ENCODE results near the gene SHC4.

The SHC4 gene

DNA sequence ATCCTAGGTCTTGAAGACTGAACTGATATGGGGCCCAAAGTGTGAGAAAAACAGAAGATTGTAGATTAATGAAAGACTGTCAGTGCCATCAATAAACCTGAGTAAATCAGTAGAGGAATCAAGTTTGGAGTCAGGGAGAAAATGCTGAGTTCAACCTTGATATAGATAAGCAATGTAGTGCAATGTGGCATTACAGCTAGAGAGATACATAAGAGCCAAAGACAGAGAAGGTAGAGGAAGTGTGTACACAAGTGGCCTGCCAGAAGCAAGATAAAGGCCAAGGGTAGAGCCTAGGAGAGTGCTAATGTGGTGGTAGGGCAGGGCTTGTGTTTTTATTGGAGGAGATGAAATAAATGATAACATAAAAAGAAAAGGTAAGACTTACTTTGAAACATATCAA is 111.8 kb downstream of the SHC4 start:
- DNase-seq (ENCODE audit: low spot score) = no peak

DNA sequence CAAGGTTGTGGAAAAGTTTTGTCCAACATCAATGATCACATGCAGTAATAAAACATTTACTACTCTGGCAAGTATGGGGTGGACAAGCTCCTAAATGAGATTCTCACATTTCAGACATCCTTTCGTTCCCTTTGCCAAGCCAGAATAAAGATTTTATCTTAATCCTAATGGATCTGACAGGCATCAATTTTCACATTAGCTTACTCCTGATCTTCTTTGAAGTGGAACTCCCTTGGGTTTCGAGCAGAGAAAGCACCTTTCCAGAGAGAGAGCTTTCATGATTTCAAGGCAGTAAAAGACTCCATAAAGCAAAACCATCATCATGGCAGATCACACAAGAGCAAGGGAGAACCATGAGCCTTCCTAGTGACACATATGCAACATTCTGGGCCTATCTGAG is 113.1 kb downstream of the SHC4 start:
- peak; percentile 79 for DNase-seq (ENCODE audit: low spot score)

DNA sequence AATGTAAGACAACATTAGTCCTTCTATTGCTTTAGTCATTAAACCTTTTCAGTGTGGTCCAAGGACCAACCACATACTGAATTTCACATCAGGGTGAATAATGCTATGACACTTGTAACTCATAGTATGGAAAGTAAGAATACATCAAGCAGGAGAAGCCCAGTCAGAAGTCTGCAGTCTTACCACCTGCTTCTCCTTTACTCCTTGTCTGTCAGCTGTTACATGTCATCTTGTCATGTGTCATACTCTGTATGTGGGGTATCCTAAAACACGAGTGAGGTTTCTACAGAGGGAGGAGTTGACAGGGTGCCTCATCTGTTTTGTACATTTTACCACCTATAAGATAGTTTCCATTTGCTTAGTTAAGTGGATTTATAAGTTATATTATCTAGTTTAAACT is 118.6 kb downstream of the SHC4 start:
- no peak for DNase-seq (ENCODE audit: low spot score)

DNA sequence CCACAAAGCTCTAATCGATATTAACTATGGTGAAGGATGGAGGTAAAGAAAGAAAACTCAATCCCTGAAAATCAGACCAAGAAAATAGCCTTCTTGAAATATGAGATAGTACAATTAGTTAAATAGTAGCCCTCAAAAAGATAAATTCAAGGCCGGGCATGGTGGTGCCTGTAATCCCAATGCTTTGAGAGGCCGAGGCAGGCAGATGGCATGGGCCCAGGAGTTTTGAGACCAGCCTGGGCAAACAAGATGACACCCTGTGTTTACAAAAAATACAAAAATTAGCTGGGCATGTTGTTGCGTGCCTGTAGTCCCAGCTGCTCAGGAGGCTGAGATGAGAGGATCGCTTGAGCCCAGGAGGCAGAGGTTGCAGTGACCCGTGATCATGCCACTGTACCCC is 121.2 kb downstream of the SHC4 start:
- DNase-seq (ENCODE audit: low spot score) = no peak

DNA sequence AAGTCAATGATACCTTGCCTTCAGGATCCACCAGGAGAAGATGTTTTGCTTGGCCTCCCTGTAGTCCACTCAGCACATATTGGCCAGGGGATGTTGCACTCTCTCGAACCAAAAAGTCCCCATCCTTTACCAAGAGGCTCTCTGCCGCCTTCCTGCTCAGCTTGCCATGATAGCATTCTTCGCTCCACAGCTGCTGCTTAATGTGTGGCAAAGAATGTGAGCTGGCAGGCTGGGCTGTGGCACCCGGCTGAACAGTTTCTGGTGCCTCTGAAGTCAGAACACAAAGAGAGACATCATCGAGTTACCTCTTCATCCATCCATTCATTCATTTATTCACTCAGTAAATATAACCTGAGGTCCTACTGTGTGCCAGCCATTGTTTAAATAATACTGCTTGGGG is 129.0 kb downstream of the SHC4 start:
- DNase-seq (ENCODE audit: low spot score) = no peak

DNA sequence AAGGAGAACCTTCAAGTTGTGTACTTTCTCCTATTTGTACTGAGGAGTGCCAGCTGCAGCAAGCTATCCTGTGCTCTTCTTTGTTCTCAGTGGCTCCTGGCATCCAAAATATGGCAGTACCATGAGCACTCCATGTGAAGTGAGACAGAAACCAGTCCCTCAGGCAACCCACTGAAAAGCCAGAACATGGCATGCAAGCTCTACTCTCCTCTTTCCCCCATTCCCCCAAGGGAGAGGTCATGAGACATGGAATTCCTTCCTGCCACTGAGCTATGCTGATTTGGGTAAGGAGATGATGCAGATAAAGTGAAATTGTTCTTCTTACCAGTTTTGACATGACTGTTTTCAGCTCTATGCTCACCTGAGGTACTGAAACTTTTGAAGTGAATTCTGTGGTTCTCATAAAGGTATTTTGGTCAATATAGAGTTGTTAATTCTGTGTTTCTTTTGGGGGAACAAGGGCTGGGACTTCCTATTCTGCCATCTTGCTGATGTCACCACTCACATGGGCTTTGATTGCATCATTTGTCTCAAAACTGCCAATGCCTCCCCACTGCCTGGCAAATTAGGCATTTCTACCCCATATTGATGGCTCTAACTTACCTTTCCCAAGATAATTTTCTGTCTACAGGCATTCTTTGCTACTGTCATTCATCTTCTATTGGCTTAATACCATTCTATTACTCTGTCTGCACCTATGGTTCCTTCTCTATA is 130.0 kb downstream of the SHC4 start:
- no peak for DNase-seq (ENCODE audit: low spot score)

DNA sequence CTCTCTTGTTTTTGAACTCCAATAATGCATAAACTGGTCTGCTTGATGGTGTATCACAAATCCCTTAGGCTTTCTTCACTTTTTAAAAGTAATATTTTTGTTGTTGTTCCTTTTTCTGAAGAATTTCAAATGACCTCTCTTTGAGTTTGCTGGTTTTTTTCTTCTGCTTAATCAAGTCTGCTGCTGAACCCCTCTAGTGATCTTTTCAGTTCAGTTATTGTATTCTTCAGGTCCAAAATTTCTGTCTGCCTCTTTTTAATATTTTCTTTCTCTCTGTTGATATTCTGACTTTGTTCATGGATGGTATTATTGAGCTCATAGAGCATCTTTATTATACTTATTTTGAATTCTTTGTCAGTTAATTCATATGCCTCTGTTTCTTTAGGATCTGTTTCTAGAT is 131.1 kb downstream of the SHC4 start:
- DNase-seq (ENCODE audit: low spot score) = no peak

DNA sequence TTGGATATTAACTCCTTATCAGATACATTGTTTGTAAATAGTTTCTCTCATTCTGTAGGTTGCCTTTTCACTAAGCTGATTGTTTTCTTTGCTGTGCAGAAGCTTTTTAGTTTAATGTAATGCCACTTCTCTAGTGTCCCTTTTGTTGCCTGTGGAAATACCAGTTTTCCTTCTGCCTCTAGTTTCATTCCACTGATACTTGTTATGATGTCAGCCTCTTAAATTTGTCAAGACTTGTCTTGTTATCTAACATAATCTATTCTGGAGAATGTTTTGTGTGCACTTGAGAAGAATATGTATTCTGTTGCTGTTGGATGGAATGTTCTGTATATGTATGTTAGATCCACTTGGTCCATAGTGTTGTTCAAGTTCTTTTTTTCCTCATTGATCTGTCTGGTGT is 134.8 kb downstream of the SHC4 start:
- DNase-seq (ENCODE audit: low spot score) = no peak

DNA sequence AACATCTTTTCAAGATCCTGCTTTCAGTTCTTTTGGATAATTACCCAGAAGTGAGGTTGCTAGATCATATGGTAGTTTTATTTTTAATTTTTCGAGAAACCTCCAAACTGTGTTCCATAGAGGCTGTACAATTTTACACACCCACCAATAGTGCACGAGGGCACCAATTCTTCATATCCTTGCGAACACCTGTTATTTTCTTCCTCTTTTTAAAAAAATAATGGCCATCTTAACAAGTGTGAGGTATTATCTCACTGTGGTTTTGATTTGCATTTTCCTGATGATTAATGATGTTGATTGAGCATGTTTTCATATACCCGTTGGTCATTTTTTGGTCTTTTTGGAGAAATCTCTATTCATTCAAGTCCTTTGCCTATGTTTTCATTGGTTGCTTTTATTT is 135.2 kb downstream of the SHC4 start:
- no peak for DNase-seq (ENCODE audit: low spot score)

DNA sequence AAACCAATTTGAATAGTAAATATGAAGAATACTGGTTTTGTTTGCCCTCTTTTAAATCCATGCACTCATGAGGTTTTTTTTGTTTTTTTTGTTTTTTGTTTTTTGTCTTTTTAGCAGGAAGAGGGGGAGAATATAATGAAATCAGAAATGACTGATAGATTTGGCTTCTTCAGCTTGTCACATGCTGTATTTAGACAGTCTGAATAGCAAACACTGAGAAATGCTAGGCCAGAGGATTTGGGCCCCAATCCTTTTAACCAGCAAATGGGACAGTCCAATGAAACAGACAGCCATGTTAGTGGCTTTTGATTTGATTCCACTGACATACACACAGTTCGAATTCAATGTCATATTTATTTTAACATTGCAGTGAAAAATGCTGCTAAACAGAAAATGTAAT is 138.6 kb downstream of the SHC4 start:
- DNase-seq (ENCODE audit: low spot score) = no peak

DNA sequence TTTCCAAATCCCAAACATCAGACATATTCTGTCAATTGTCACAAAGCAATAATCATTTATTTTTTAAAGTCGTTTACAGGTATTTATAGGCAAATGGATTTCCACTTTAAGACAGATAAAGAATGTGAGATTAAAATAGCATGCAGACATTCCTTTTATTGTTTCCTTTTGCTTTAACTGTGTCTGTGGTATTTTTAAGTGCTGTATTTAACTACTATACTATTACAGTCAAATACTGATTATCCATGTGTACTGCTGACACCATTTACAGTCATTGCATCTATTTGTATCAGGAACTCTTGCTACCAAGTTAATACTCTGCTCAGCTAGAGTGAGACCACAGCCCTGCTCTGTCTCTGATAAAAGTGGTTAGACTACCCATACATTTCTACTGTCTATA is 140.0 kb downstream of the SHC4 start:
- no peak for DNase-seq (ENCODE audit: low spot score)

DNA sequence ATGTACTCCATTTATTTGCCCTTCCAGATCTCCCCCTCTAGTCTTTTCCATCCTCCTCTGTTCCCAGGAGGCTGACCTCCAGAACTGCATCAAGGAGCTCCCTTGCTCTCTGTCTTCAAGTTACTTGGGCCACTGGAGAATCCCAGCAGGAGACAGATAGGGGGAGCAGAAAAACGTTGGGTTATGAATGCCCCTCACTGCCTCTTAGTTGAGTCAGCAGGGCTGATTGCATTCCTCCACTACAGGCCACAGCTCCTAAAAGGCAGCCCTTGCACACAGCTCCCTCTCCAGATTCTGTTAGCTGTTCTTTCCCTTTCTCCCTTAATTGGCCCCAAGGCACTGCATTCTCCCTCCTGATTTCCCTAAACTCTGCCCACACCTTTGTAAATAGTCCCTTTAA is 140.5 kb downstream of the SHC4 start:
- DNase-seq (ENCODE audit: low spot score) = no peak

DNA sequence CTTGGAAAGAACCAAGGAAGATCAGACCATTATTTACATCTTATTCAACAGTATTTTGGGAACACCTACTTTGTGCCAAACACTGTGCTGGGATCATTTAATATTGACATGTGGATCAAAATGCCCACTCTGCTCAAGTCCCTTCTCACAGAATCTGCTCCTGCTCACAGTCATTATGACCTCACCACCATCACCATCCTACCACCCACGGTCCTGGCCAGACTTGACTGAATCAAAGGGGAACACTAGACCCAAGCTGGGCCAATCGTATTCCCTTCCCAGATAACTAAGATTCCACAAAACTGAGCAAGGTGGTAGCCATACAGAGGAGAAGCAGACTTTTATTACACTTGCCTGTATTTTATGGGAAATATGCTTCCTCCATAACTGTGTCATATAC is 149.4 kb downstream of the SHC4 start:
- no peak for DNase-seq (ENCODE audit: low spot score)

DNA sequence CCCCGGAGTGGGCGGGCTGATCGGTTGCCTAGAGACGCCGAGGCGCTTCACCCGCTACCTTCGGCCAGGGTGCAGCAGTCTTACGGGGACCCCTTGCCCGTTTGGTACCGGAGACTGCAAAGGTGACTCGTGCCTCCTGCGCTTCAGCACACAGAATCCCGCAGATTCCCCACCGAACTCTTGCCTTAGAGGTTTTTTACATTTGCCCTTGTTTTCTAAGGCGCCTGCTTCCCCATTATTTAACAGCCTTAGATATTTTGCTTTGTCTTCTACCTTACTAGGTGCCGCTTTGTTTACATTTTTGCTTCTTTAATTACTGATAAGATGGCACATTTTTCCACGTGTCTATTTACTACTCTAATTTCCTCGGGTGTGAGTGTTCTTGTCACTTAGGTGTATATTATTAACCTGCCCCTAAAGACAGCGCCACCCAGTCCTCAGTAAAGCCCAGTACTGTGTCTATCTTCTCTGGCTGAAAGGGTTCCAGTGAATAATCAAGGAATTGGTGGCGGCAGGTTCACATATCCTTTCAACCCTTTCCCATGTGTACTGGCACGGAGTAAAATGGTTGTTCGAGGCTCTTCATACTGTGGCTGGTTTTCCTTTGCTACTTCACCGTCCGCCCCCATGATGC is 152.3 kb downstream of the SHC4 start:
- DNase-seq (ENCODE audit: low spot score) = peak; percentile 16

DNA sequence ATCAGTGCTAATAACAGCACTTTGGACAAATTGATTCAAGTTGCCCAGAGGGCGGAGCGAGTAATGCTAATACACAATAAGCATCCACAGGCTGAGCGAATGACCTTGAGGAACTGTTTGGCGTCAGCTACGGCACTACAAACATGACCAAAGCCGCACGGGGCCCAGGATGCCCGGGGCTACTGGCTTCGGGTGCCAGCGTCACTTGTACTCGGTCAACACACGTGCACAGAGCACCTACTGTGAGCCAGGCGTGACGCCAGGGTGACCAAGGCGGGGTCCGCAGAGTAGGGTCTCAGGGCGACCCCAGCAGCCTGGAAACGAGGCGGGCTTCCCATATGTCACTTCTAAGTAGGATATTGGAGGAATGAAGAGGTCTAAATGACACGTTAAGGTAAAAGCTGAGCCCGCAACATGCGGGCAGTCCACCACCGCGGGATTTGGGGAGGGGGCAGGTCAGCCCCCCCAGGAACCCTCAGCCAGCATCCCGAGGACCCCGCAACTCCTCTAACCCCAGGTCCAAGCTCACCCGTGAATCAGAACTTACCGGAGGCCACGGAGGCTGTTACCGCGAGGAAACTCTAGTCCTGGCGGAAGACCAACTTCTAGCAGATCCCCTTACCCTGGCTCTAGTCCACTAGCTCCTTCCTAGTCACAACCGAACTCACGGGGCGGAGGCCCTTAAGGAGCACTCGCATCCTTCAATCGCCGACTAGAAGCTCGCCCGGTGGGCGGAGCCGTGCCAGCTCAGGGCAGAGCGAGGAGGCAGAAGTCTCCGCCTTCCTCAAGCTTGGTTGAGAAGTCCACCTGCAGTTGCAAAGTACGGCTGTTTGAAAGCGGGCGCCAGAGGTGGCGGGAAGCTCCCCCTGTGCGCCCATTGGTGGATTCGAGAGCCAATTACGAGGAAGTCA is 153.1 kb downstream of the SHC4 start, which contains the start of gene CEP152:
CEP152 (minus strand) TSS at position 656 of the 911 bp plus-strand sequence. CDS start 5,420 bp downstream, outside the sequence.
- peak; percentile 100 for DNase-seq (ENCODE audit: low spot score)

DNA sequence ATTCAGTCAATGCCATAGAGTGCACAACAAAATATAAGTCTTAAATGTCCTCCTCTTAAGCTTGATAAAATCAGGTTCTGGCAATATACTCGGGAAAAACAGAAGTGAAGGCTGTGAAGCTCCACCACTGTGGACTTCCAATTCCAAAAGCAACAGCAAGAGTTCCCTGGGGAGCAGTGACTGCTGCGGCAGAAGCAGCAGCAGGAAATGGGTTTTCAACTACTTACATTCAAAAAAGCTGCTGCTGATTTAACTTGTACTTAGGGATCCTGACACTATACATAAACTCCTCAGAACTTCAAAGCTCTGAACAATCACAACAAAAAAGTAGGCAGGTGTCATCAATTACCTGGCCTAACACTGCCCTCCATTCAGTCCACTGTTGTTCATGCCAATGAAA is 157.6 kb downstream of the SHC4 start:
- DNase-seq (ENCODE audit: low spot score) = peak; percentile 39

DNA sequence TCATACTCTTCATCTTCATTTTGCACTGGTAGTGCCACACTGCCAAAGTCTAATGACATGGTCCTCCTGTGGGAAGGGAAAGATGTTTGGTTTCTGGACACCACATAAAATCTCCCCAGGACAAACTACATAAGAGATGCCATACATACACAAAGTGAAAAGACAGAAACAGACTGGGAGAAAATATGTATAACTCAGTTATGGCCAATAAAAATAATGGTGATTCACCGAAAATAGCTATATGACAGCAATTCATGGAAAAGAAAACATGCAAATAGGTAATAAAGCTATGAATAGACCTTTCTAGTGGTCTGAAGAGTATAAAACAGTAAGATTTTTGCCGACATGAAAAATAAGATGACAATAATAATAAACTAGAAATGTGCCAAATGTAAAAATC is 158.1 kb downstream of the SHC4 start:
- DNase-seq (ENCODE audit: low spot score) = no peak

DNA sequence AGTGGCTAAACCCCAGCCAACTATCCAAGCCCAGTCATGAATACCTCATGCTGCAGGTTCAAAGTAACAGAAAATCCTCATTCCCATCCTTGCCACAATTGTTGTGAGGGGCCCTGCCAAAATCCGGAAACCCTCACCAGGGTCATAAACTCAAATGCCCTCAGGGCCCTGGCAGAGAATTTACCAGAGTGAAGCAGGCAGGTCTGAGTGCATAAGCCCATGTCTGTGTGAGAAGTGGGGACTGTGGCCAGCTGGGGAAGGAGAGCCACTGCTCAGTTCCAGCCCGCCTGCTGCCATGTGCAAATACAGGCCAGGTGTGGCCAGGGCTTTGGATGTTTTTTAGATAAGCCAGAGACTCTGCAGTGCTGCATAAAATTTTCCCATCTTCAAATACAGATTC is 159.8 kb downstream of the SHC4 start:
- DNase-seq (ENCODE audit: low spot score) = no peak

DNA sequence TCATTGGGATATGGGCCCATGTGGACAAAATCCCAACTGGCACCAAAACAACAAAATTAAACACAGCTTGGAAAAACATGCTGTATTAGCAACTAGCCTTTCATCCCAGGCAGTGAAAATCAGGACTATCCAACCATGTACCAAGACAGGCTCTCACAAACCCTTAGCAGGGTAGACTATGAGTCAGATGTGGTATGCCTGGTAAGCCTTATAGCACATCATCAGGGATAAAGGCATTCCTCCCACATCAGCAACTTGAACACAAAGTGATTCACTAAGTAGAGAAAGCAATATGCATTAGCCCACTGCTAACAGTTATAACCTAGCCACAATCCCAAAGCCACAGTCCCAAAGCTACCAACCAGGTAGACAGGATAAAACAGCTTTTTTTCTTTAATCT is 160.9 kb downstream of the SHC4 start:
- no peak for DNase-seq (ENCODE audit: low spot score)

DNA sequence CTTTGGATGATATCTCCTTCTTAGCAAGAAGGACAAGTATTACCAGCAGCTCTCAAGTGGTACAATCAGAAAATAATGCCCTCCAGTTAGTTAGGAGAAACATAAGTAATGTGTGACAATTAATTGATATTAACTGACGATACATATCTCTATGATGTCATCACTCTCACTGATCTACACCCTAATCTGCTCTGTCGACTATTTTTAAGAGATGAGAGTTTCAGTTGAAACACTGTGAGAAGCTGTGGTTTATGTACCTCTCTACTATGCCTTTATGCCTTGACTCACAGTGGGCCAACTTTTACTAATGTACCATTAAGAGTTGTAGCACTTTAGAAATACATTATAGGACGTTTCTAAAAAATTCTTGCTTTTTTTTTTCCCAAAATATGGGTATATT is 161.5 kb downstream of the SHC4 start:
- DNase-seq (ENCODE audit: low spot score) = no peak

DNA sequence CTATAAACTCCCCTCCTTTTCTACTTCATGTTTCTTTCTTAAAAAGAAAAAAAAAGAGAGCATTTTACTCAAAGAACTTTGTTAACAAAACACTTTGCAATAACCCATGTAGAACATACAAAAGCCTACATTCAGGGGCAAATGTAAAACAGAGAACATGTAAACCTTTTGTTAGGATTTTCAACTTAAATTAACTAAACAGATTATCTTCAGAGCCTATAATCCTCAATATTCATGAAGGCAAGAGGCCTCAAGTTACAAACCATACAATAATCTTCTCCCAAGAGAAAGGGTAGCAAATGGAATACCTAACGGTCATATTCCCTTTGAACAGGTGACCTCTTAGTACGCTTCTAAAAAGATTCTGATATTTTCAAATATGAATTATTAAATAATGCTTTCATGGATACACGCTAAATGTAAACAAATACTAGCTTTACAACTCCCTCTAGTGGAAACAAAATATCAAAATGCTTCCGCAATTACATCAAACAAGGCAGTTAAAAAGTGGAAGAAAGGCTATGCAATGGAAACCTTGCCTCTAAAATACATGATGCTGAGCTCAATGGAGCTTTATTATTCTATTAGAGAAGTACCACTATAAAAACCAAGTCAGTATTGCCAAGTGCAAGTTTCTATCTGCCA is 162.8 kb downstream of the SHC4 start:
- no peak for DNase-seq (ENCODE audit: low spot score)

DNA sequence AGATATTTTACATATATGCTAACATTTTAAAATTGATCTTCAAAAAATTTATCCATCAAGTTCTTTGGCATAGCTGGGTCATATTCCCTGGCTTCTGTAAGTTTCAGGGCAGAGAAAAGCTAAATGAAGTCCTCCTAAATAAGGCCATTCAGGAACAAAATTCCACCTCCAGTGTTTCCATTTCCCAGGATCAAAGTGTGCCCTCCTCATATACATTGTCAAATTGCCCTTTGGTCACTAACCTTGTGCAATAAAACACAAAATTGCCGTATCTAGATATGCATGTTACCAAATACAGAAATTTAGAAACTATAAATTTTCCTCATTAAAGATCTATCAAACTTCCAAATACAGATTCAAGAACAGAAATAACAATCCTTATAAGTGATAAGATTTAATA is 163.5 kb downstream of the SHC4 start:
- DNase-seq (ENCODE audit: low spot score) = no peak
